Muscle of leg (tissue), 11 donors: Measurements from ENCODE around the gene CDC42BPB. TPM values are rescaled to one million over a fixed set of nuclear protein-coding genes. Genes with fewer than 3 reads are reported as not detected.

Experiments used
- DNase-seq: peaks from one replicate; pipeline ENCODE4 v3.0.0; 2013
- H3K27ac ChIP-seq: one replicate; pipeline ENCODE4 v1.5.1; 2013; ENCODE audit warnings: mild to moderate bottlenecking, low read length, control low read depth
- H3K27me3 ChIP-seq: one replicate; pipeline ENCODE4 v1.6.1; 2013; ENCODE audit warnings: low read length; ENCODE audit not compliant: control insufficient read depth, insufficient read depth
- H3K36me3 ChIP-seq: one replicate; pipeline ENCODE4 v1.6.1; 2013; ENCODE audit warnings: low read length; ENCODE audit not compliant: control insufficient read depth, insufficient read depth
- H3K4me1 ChIP-seq: one replicate; pipeline ENCODE4 v1.6.1; 2013; ENCODE audit warnings: low read length; ENCODE audit not compliant: control insufficient read depth, insufficient read depth
- H3K4me3 ChIP-seq: one replicate; pipeline ENCODE4 v1.5.1; 2013; ENCODE audit warnings: low read length, control low read depth
- H3K9me3 ChIP-seq: replicated peaks from 2 replicates; pipeline ENCODE4 v1.6.1; 2013; ENCODE audit warnings: low read depth, low read length; ENCODE audit not compliant: control insufficient read depth
- WGBS: methylation state at CpG from one replicate; pipeline ENCODE4 v1.1.5; 2013; ENCODE audit warnings: missing lambda C conversion rate; ENCODE audit not compliant: insufficient coverage; 5-methylcytosine and 5-hydroxymethylcytosine counted together
- polyA plus RNA-seq, 8 donors: library from polyadenylated mRNA; unstranded; fragments of 120-200 nt; gene quantifications; one replicate each; pipeline versions ENCODE4 v1.2.1 to v1.2.3, GENCODE V29; 2013; ENCODE audit warnings: inconsistent platforms in 1 of 8, low replicate concordance in 1 of 8; ENCODE audit not compliant: insufficient read length in 8 of 8, insufficient read depth in 1 of 8
- total RNA-seq: library from RNA; stranded (reverse); fragments of 120-200 nt; gene quantifications from one replicate; pipeline ENCODE4 v1.2.4, GENCODE V29; 2013

The CDC42BPB gene
- total and polyA plus RNA-seq, 9 donors = 34.8 to 65.7 (median 55.4) TPM

DNA sequence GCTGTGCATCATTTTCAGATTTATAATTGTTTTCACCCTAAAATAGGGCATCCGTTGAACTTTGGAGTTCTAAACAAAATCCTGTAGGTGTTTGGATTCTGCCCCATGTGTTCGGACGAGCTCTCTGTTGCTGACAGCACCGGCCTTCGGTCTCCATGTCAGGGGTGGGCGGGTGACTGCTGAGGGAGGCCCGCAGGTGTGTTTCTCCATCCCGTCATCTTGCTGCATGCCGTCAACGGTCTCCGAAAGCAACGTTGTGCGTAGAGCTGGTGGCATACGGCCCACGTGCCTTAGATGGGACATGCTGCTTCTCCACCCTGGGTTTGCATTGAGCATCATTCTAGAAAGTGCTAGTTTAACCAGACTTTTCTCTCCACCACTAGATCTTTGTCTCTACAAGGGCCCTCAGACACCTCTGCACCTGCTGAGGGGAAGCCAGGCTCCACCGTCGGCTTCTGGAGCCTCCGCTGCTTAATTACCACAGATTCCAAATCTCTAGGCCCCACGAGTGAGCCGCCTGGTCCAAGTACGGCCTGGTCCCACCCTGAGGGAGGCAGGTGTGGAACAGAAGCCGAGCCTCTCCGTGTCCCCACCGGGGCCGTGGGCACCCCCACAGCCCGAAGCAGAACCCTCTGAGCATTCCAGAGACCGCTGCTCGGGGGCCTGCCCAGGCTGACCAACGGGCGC is 150.6 kb downstream of the CDC42BPB start:
- no peaks in the 10 kb centered on the region for H3K27me3 ChIP-seq
- peaks cover 2% of the 10 kb centered on the region for H3K4me1 ChIP-seq
- H3K36me3 ChIP-seq = peaks cover 38% of the 10 kb centered on the region
- H3K27ac ChIP-seq = no peak overlapping the region
- H3K4me3 ChIP-seq = no peak overlapping the region
- WGBS = 95% methylated on average over 24 of the region's 30 CpGs
- no peaks in the 10 kb centered on the region for H3K9me3 ChIP-seq
- no peak for DNase-seq

DNA sequence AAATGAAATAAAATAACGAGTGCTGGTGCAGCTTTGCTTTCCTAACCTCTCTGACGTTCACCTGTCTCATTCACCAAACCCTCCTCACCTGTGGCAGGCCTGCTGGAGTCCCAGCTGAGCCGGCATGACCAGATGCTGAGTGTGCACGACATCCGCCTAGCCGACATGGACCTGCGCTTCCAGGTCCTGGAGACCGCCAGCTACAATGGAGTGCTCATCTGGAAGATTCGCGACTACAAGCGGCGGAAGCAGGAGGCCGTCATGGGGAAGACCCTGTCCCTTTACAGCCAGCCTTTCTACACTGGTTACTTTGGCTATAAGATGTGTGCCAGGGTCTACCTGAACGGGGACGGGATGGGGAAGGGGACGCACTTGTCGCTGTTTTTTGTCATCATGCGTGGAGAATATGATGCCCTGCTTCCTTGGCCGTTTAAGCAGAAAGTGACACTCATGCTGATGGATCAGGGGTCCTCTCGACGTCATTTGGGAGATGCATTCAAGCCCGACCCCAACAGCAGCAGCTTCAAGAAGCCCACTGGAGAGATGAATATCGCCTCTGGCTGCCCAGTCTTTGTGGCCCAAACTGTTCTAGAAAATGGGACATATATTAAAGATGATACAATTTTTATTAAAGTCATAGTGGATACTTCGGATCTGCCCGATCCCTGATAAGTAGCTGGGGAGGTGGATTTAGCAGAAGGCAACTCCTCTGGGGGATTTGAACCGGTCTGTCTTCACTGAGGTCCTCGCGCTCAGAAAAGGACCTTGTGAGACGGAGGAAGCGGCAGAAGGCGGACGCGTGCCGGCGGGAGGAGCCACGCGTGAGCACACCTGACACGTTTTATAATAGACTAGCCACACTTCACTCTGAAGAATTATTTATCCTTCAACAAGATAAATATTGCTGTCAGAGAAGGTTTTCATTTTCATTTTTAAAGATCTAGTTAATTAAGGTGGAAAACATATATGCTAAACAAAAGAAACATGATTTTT is 151.9 kb downstream of the CDC42BPB start:
- DNase-seq = no peak
- peaks cover 2% of the 10 kb centered on the region for H3K4me1 ChIP-seq
- no peaks in the 10 kb centered on the region for H3K9me3 ChIP-seq
- no peak overlapping the region for H3K4me3 ChIP-seq
- H3K27ac ChIP-seq = no peak overlapping the region
- peaks cover 41% of the 10 kb centered on the region for H3K36me3 ChIP-seq
- H3K27me3 ChIP-seq = no peaks in the 10 kb centered on the region
- WGBS = 97% methylated on average over 20 of the region's 38 CpGs

DNA sequence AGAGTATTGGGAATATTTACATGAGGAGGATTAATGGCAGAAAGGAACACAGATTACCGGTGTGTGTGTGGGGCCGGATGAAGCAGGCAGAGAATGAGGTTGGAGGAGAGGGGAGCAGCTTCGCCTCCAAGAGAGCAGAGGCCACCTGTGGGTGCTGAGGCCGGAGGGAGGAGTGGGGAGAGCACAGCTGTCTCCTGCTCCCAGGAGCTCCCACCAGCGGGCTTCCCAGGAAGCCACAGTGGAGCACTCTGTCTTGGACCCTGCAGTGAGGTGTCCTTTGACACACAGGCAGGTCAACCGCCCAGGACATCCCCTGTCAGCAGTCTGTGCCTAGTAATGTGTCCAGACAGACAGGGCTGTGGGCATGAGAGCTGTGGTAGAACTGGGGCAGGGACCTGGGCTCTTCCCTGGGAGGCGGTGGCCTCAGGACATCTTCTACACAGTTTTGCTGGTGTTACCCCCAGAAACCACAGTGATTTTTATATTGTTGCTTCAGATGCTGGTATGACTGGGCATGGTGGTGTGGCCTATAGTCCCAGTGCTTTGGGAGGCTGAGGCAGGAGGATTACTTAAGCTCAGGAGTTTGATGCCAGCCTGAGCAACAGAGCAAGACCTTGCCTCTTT is 153.3 kb downstream of the CDC42BPB start:
- H3K9me3 ChIP-seq = no peaks in the 10 kb centered on the region
- 94% methylated on average over 7 of the region's 7 CpGs for WGBS
- H3K4me3 ChIP-seq = no peak overlapping the region
- H3K4me1 ChIP-seq = peaks cover 2% of the 10 kb centered on the region
- H3K27ac ChIP-seq = no peak overlapping the region
- H3K27me3 ChIP-seq = no peaks in the 10 kb centered on the region
- H3K36me3 ChIP-seq = peaks cover 41% of the 10 kb centered on the region
- DNase-seq = no peak

DNA sequence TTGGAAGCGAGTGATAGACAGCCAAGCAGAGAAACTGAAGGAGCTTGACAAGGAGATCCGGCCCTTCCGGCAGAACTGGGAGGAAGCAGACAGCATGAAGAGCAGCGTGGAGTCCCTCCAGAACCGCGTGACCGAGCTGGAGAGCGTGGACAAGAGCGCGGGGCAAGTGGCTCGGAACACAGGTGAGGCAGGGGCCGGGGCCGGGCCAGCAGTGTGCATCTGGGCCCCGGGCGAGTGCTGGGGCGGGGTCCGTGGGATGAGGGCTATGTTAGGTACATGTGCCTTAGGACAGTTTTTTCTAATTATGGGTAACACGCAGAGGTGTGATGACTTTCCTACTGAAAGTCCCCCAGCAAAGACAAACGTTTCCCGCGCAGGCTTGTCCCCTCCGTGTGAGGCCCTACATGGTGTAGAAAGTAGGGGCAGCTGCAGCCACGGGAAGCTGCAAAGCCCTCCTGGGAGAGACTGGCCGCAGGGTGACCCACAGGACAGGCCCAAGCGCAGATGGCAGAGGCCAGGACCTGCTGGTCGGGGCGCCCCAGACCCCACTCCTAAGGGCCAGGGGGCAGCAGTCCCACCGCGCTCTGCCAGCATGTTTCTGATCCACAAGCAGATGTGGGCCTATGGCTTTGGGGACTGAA is 154.0 kb downstream of the CDC42BPB start:
- Histone ChIP-seq H3K27me3 (no peaks in the 10 kb centered on the region), H3K27ac (no peak overlapping the region), H3K4me3 (no peak overlapping the region), H3K9me3 (no peaks in the 10 kb centered on the region), H3K4me1 (peaks cover 2% of the 10 kb centered on the region), H3K36me3 (peaks cover 41% of the 10 kb centered on the region)
- no peak for DNase-seq
- 91% methylated on average over 27 of the region's 29 CpGs for WGBS

DNA sequence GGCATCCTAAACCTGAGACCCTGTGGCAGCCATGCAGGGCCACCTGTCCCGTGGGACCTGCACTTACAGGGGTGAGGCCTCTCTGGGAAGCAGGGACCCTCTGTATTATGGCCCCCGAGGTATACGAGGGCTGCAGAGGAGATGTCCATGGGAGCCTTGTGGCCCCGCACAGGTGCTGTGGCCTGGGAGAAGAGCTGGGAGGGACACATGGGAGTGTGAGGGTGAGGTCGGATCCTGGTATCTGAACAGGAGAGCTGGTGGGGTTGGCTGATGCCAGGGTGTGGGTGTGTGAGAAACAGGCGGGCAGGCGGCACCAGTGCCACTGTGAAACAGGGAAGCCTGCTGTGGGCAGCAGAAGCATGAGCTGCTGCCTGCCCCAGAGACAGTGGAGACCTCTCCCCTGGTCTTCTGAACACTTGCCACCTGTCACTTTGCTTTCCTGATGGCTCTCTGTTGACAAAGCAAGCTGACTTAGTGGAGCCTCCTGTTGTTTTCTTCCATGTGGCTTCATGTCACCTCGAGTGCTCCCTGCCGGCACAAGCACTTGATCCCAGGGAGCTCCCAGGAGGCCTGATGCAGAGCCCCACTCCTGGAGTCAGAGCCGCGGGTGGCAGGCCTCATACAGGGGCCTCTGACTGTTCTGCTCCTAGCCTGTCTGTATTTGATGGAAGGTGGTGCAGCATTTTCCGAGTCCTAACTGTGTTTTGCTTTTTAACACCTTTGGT is 154.7 kb downstream of the CDC42BPB start:
- Histone ChIP-seq H3K4me1 (peaks cover 2% of the 10 kb centered on the region), H3K27ac (no peak overlapping the region), H3K4me3 (no peak overlapping the region), H3K36me3 (peaks cover 41% of the 10 kb centered on the region), H3K27me3 (no peaks in the 10 kb centered on the region), H3K9me3 (no peaks in the 10 kb centered on the region)
- DNase-seq = no peak
- 83% methylated on average over 8 of the region's 12 CpGs for WGBS

DNA sequence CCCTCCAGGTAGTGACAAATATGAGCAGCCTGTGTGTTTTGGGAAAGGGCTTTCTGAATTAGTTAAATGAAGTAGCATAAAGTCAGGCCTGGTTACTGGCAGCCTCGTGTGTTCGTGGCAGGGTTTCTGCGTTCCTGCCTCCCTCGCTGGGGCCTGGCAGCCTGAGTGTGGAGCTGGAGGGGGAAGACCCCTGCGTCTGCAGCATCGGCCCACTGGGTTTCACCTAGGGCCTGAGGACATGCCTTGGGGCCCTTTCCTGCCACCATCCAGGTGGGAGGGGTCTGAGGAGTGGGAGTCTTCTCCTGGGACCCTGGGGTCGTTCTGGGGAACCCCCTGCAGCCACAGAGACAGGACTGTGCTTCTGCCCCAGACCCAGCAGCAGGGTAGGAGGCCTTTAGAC is 155.3 kb downstream of the CDC42BPB start:
- no peak for DNase-seq
- no peak overlapping the region for H3K27ac ChIP-seq
- peaks cover 2% of the 10 kb centered on the region for H3K4me1 ChIP-seq
- no peak overlapping the region for H3K4me3 ChIP-seq
- no peaks in the 10 kb centered on the region for H3K9me3 ChIP-seq
- 83% methylated on average over 5 of the region's 7 CpGs for WGBS
- peaks cover 41% of the 10 kb centered on the region for H3K36me3 ChIP-seq
- no peaks in the 10 kb centered on the region for H3K27me3 ChIP-seq

DNA sequence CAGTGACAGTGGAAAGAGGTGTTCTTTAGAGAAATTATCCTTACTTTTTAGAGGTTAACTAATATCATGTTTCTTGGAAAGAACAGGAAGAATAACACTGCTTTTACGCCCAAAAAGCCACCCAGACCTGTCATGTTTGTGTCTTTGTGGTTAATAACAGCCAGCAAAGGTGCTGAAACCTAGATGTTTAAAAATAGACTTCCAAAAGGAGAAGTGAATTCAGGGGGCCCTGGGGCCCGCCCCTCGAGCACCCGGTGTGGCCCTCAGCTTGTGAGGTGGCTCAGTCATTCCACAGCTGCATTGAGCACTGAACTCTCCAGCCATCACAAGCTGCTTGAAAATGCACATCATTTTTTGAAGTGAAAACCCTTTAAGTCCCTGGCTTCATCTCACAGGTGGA is 155.7 kb downstream of the CDC42BPB start:
- no peak for DNase-seq
- Histone ChIP-seq H3K36me3 (peaks cover 38% of the 10 kb centered on the region), H3K27ac (no peak overlapping the region), H3K4me3 (no peak overlapping the region), H3K4me1 (peaks cover 2% of the 10 kb centered on the region), H3K9me3 (no peaks in the 10 kb centered on the region), H3K27me3 (no peaks in the 10 kb centered on the region)
- 70% methylated on average over 4 of the region's 4 CpGs for WGBS

DNA sequence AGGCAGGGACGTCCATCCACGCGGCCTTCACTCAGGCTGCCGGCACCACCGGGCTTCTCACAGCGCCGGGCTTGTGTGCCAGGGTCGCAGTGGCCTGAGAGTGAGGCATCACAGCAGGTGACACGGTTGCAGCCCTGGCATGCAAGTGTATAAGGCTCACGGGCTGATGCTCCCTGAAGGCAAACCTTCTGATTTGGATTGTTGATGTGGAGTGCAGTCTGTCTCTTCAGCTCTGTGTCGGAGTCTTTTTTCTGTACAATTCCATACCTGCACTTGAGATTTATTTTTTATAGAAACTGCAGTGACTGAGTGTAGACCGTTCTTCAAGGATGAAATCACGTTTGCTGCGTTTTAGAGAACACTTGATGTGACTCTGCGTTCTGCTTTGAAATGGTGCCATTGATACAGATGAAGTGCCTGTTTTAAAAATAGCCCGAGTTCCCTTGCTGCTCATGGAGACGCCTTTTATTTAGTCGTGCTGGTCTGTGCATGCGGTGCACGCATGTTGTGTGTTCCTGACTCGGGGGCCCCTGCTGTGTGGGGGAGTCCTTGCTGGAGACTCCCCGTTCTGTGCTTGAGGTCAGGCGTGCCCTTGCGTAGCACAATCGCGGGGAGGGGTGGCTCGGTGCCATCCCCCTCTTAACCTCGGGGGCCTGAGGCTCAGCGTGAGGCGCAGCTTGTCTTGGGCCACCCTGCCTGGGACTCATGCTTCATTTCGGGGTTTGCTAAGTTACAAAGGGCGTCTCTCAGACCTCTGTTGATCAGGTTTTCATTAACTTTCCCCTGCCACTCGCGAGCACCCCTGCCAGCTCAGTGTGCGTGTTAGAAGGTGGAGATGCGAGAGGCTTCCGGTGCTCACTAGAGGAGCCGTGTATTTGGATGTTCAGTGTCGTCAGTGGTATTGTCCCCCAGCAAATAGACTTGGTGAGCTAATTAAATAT is 156.4 kb downstream of the CDC42BPB start:
- Histone ChIP-seq H3K36me3 (peaks cover 37% of the 10 kb centered on the region), H3K4me1 (peaks cover 2% of the 10 kb centered on the region), H3K27me3 (no peaks in the 10 kb centered on the region), H3K4me3 (no peak overlapping the region), H3K27ac (no peak overlapping the region), H3K9me3 (no peaks in the 10 kb centered on the region)
- WGBS = 78% methylated on average over 38 of the region's 39 CpGs
- DNase-seq = no peak

DNA sequence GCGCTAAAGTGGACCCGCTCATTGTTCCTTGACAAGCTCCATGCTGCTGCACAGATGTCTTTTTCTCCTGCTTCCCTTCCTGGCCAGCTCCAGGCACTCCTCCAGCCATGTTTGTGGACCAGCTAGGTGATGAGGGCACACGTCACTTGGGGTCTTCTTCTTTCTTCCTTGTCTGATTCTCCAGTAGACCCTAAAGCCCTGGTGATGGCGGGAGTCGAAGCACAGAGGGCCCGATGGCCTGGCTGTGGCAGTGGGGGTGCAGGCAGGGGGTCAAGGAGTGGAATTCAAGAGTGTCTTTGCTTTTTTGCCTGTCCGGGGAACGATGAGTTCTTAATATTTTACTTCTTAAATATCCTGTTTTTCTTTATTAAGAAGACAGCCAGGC is 157.8 kb downstream of the CDC42BPB start:
- Histone ChIP-seq H3K9me3 (no peaks in the 10 kb centered on the region), H3K4me3 (no peak overlapping the region), H3K36me3 (peaks cover 36% of the 10 kb centered on the region), H3K27me3 (no peaks in the 10 kb centered on the region), H3K4me1 (peaks cover 2% of the 10 kb centered on the region), H3K27ac (no peak overlapping the region)
- no peak for DNase-seq
- 93% methylated on average over 3 of the region's 8 CpGs for WGBS
